A673 (cell line): Measurements from ENCODE around the gene CUL4A. TPM values are rescaled to one million over a fixed set of nuclear protein-coding genes. Genes with fewer than 3 reads are reported as not detected.

Source experiments
- BruUV-seq: library from RNA; stranded (reverse); fragments of 400-500 nt; replicated peaks from 2 replicates; lab custom pipeline; 2021; lab: Mats Ljungman, UMichigan
- CTCF ChIA-PET: fragments of 300-600 bp; sonication (Branson Sonifier 250); formaldehyde crosslinking; loops from one replicate; lab custom pipeline; 2022; ENCODE audit warnings: antibody characterized with exemption; lab: Charles Lee
- POLR2A ChIA-PET: fragments of 300-600 bp; sonication (Branson Sonifier 250); formaldehyde crosslinking; loops from one replicate; lab custom pipeline; 2022; ENCODE audit warnings: antibody characterized with exemption; ENCODE audit not compliant: low non-redundant PET; lab: Charles Lee
- DNase-seq: peaks from one replicate; pipeline ENCODE4 v3.0.0-alpha.2; 2015; ENCODE audit warnings: low spot score
- H3K27ac ChIP-seq: fragments of 200-600 bp; sonication (generic); 2 replicates; pipeline ENCODE4 v1.5.1; 2016; ENCODE audit warnings: mixed run types, low read depth, mild to moderate bottlenecking, mixed read lengths, antibody characterized with exemption, low read length; ENCODE audit not compliant: poor library complexity, severe bottlenecking
- H3K27me3 ChIP-seq: fragments of 200-600 bp; sonication (generic); replicated peaks from 2 replicates; pipeline ENCODE4 v1.6.1; 2017; ENCODE audit warnings: mixed run types, low read depth, mild to moderate bottlenecking, mixed read lengths, antibody characterized with exemption, low read length; ENCODE audit not compliant: insufficient read depth, poor library complexity
- H3K36me3 ChIP-seq: fragments of 200-600 bp; sonication (generic); 2 replicates; pipeline ENCODE4 v1.6.1; 2016; ENCODE audit warnings: mixed run types, mild to moderate bottlenecking, mixed read lengths, antibody characterized with exemption, low read length; ENCODE audit not compliant: insufficient read depth, poor library complexity, severe bottlenecking
- H3K4me1 ChIP-seq: fragments of 200-600 bp; sonication (generic); 2 replicates; pipeline ENCODE4 v1.6.1; 2017; ENCODE audit warnings: mixed run types, mild to moderate bottlenecking, mixed read lengths, antibody characterized with exemption, low read length; ENCODE audit not compliant: insufficient read depth, poor library complexity, severe bottlenecking
- H3K4me3 ChIP-seq: fragments of 200-600 bp; sonication (generic); 2 replicates; pipeline ENCODE4 v1.5.1; 2016; ENCODE audit warnings: low read depth, mixed run types, mild to moderate bottlenecking, mixed read lengths, low read length; ENCODE audit not compliant: poor library complexity, severe bottlenecking
- H3K9me3 ChIP-seq: fragments of 200-600 bp; sonication (generic); 2 replicates; pipeline ENCODE4 v1.6.1; 2016; ENCODE audit warnings: mixed run types, low read depth, mild to moderate bottlenecking, mixed read lengths, antibody characterized with exemption, low read length; ENCODE audit not compliant: poor library complexity, severe bottlenecking
- CTCF ChIP-seq: fragments of 300-800, 200-600 bp; sonication (generic); conservative IDR thresholded peaks from 2 replicates; pipeline ENCODE4 v1.5.1; 2017; ENCODE audit warnings: low read depth, mild to moderate bottlenecking, antibody characterized with exemption, low read length, moderate library complexity, mixed read lengths
- EZH2 ChIP-seq: fragments of 200-600 bp; sonication (generic); IDR thresholded peaks from 2 replicates; pipeline ENCODE4 v1.6.1; 2017; ENCODE audit warnings: borderline replicate concordance, low read depth, mild to moderate bottlenecking, mixed read lengths, antibody characterized with exemption, low read length; ENCODE audit not compliant: poor library complexity, severe bottlenecking
- intact Hi-C: fragments of 100-400 bp; cut with micrococcal nuclease; formaldehyde crosslinking; loops from one replicate; pipeline ENCODE4 v1.10.0; 2022; ENCODE audit not compliant: unreplicated experiment
- total RNA-seq: library from RNA; stranded (reverse); gene quantifications from 2 replicates; pipeline ENCODE4 v1.2.3, GENCODE V29; 2021

Gene CUL4A
- total RNA-seq, 1 experiment from 2014 or later = 87.5 TPM

- Histone ChIP-seq H3K4me3 (no peak overlapping the region), H3K36me3 (peaks cover 4% of the 10 kb centered on the region), H3K4me1 (no peaks in the 10 kb centered on the region), H3K27me3 (no peaks in the 10 kb centered on the region), H3K27ac (no peak overlapping the region), H3K9me3 (no peaks in the 10 kb centered on the region)
- no TSS peak for BruUV-seq
- intact Hi-C loops = no loop called here
- DNase-seq = no peak
- TF ChIP-seq EZH2 (no peak), CTCF (no peak)
- ChIA-PET POLR2A (no interaction called here), CTCF (no interaction called here)
Observed at GRCh38 chr13:113267642-113268405, 58.4 kb downstream of the CUL4A start.

- Histone ChIP-seq H3K27me3 (no peaks in the 10 kb centered on the region), H3K36me3 (no peaks in the 10 kb centered on the region), H3K27ac (no peak overlapping the region), H3K9me3 (no peaks in the 10 kb centered on the region), H3K4me3 (no peak overlapping the region), H3K4me1 (no peaks in the 10 kb centered on the region)
- TF ChIP-seq EZH2 (no peak), CTCF (no peak)
- no TSS peak for BruUV-seq
- POLR2A ChIA-PET = no interaction called here
- intact Hi-C loops = no loop called here
- no peak for DNase-seq
- CTCF ChIA-PET = no interaction called here
Observed at GRCh38 chr13:113272031-113272430, 62.6 kb downstream of the CUL4A start.

- ChIA-PET POLR2A (no interaction called here), CTCF (no interaction called here)
- intact Hi-C loops = no loop called here
- no peaks in the 10 kb centered on the region for H3K4me1 ChIP-seq
- H3K27ac ChIP-seq = no peak overlapping the region
- H3K4me3 ChIP-seq = no peak overlapping the region
- no peak for DNase-seq
- no peaks in the 10 kb centered on the region for H3K9me3 ChIP-seq
- no peaks in the 10 kb centered on the region for H3K27me3 ChIP-seq
- BruUV-seq = no TSS peak
- H3K36me3 ChIP-seq = no peaks in the 10 kb centered on the region
- TF ChIP-seq CTCF (no peak), EZH2 (no peak)
Observed at GRCh38 chr13:113272701-113273181, 63.3 kb downstream of the CUL4A start.
